ENCODE data around the gene DLL3.

Gene DLL3

DNA sequence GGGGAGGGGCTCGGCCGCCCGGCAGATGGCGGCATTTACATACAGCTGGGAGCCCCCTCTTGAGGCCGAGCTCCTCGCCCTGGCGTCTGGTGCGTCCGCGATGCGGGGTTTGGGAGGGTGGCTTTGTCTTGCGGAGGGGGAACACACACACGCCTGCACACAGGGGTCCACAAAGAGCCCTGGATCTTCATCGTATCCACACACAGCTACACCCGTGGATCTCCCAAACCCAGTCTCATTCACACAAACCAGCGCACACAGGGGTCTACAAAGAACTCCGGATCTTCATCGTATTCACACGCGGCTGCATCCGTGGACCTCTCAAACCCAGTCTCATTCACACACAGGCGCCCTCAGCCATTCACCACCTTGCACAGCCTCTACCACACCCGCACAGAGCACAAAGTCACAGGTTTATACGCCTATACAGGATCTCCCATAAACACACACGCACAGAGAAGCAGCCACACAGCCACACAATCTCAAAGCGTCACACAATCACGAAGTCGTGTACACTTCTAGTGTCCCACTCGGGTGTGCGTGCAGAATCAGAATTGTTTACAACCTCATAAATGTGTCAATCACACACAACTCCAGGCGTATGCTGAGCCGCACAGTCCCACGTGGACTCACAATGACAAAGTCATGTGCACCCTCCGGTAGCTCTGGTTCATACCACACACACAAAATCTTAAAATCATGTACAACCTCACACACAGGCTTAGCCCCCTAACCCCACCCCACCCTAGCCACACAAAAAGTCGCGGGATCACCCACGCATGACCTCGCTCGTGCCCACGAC is 550 bp upstream of the DLL3 start:
- peak in 1 of 2 donors; percentile 42 for DNase-seq (ENCODE audit: low read depth in 2 of 2)
- no peak overlapping the region for H3K4me3 ChIP-seq (replicated peaks in 1 of 2; ENCODE audit: low read depth in 2 of 2, low read length in 2 of 2)
- TF ChIP-seq, protein P1, sequence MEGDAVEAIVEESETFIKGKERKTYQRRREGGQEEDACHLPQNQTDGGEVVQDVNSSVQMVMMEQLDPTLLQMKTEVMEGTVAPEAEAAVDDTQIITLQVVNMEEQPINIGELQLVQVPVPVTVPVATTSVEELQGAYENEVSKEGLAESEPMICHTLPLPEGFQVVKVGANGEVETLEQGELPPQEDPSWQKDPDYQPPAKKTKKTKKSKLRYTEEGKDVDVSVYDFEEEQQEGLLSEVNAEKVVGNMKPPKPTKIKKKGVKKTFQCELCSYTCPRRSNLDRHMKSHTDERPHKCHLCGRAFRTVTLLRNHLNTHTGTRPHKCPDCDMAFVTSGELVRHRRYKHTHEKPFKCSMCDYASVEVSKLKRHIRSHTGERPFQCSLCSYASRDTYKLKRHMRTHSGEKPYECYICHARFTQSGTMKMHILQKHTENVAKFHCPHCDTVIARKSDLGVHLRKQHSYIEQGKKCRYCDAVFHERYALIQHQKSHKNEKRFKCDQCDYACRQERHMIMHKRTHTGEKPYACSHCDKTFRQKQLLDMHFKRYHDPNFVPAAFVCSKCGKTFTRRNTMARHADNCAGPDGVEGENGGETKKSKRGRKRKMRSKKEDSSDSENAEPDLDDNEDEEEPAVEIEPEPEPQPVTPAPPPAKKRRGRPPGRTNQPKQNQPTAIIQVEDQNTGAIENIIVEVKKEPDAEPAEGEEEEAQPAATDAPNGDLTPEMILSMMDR (IDR thresholded peaks at IDR 0.05; ENCODE audit: low read depth, low read length), result no peak

GRCh38 chr19:39499932-39500331 is 1.2 kb downstream of the DLL3 start:
- no peak overlapping the region for H3K4me3 ChIP-seq (replicated peaks in 1 of 2; ENCODE audit: low read depth in 2 of 2, low read length in 2 of 2)

DNA sequence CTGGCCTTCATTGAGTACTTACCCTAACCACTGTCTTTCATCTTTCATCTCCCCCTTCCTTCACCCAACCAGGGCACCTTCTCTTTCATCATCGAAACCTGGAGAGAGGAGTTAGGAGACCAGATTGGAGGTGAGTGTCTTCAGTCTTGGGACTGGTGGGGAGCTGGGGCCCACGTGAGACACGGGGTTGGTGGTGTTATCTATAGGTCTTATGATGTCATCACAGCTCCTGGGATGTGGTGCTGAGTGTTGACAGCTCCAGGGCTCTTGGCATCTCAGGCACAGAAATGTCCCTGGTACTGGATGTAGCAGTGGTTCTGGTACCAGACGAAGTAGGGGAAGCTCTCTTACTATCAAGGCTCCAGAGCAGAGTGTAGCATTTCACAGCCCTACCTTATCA is 1.8 kb downstream of the DLL3 start:
- no peak overlapping the region for H3K4me3 ChIP-seq (replicated peaks in 1 of 2; ENCODE audit: low read depth in 2 of 2, low read length in 2 of 2)
- TF ChIP-seq, protein P1 (IDR thresholded peaks at IDR 0.05; ENCODE audit: low read depth, low read length), result no peak
- no peak for DNase-seq (ENCODE audit: low read depth in 2 of 2)

More at GRCh38 chr19:39499932-39500331, 1.2 kb downstream of the DLL3 start:
- TF ChIP-seq, protein P1 (IDR thresholded peaks at IDR 0.05; ENCODE audit: low read depth, low read length), result no peak
- DNase-seq (ENCODE audit: low read depth in 2 of 2), result no peak

GRCh38 chr19:39501340-39501739 is 2.6 kb downstream of the DLL3 start:
- no peak for DNase-seq (ENCODE audit: low read depth in 2 of 2)
- TF ChIP-seq, protein P1 (IDR thresholded peaks at IDR 0.05; ENCODE audit: low read depth, low read length), result no peak
- H3K4me3 ChIP-seq (replicated peaks in 1 of 2; ENCODE audit: low read depth in 2 of 2, low read length in 2 of 2), result no peak overlapping the region

DNA sequence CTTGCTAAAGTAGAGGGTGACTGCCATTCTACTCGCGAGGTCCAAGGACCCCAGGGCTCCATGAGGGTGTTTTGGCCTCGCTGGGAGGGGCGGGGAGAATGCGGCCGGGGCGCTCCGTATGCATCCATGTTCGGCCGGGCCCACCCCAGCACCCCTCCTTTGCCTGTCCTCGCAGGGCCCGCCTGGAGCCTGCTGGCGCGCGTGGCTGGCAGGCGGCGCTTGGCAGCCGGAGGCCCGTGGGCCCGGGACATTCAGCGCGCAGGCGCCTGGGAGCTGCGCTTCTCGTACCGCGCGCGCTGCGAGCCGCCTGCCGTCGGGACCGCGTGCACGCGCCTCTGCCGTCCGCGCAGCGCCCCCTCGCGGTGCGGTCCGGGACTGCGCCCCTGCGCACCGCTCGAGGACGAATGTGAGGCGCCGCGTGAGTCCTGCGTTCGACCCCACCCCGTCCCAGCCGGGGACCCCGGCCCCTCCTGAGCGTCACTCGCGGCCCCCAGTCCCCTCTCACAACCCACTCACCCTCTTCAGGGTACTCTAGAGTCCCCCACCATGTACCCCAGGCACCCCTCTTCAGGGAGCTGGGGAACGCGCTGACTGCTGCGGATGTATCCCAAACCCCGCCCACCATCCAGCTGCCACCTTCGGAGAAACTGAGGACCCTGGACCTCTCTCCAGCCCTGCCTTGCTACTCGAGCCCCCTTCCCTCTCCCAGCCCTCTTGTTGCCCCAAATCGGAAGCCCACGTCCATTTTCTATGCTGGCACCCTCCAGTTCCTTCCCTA is 4.1 kb downstream of the DLL3 start:
- TF ChIP-seq, protein P1 (IDR thresholded peaks at IDR 0.05; ENCODE audit: low read depth, low read length), result peak; percentile 26
- no peak overlapping the region for H3K4me3 ChIP-seq (replicated peaks in 1 of 2; ENCODE audit: low read depth in 2 of 2, low read length in 2 of 2)
- peak; percentile 74 to 79 for DNase-seq (ENCODE audit: low read depth in 2 of 2)

GRCh38 chr19:39506598-39506943 is 7.8 kb downstream of the DLL3 start:
- DNase-seq (ENCODE audit: low read depth in 2 of 2), result no peak
- TF ChIP-seq, protein P1 (IDR thresholded peaks at IDR 0.05; ENCODE audit: low read depth, low read length), result no peak
- H3K4me3 ChIP-seq (replicated peaks in 1 of 2; ENCODE audit: low read depth in 2 of 2, low read length in 2 of 2), result peak overlapping the region in 1 of 2 donors; percentile 51

Data from cardiac fibroblast (primary cell).